Stimulated activated CD4-positive, alpha-beta T cell treated with anti-CD3 and anti-CD28 coated beads, TNF-alpha, amount 100 ng/mL, for 24 hours (primary cell): Measurements from ENCODE around the gene C1RL.
A peak's percentile ranks its signal among the peaks of the same experiment; 100 is the strongest.

Experiments used
- DNase-seq, 3 experiments: peaks; one replicate each; pipeline ENCODE4 v3.0.0-alpha.2; 2020; ENCODE audit warnings: low read depth in 3 of 3

Gene C1RL

GRCh38 chr12:7108796-7109571 is at the start of gene C1RL:
TSS of gene C1RL (minus strand) at chr12:7109214. CDS start at chr12:7109180, 34 bp downstream.
- DNase-seq: peak; percentile 65 to 84 (median 76)

GRCh38 chr12:7157391-7157790 is 48.4 kb upstream of the C1RL start:
- no peak for DNase-seq

DNA sequence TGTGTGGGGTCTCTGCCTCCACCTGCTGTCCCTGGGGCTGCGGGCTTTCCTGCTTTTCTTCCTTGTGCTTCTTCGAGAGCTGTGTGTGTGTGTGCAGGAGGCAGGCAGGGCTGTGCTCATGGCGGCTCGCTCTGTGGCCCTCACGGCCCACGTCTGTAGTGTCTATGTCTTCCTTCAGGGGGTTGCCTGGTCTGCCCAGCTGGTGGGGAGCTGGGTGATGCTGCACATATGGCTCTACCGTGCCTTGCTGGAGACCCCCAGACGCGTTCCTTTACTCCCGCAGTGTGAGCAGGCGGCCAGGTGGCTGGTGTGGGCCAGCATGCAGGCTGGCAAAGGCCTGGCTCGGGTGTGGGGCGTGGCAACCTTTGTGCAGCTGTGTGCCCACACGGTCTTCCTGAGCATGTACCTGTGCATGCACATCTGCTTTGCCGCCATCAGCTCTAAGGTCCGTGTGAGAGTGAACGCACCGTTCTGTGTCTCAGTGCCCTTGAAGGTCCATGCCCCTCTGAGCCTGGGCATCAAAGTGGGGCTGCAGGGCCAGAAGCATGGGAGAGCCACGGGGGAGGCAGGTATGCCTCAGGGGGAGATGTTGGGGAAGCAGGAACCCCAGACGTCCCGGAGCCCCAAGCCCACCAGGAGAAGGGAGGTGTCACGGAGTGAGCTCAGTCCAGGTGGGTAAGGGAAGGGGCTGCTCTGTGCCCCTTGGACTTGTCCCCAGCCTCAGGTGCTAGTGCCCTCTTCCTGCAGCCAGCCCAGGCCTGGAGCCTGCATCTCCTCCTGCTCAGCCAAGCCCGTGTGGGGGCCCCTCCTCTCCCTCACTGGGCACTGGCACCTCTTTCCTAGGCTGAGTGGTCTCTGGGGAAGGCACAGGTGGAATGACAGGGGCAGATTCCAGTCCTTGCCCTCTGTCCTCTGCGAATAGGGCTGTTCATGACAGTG is 47.5 kb upstream of the C1RL start:
- no peak for DNase-seq

GRCh38 chr12:7155471-7156034 is 46.5 kb upstream of the C1RL start:
- no peak for DNase-seq

- DNase-seq: no peak
Observed at GRCh38 chr12:7154901-7155470, 46.0 kb upstream of the C1RL start.

DNA sequence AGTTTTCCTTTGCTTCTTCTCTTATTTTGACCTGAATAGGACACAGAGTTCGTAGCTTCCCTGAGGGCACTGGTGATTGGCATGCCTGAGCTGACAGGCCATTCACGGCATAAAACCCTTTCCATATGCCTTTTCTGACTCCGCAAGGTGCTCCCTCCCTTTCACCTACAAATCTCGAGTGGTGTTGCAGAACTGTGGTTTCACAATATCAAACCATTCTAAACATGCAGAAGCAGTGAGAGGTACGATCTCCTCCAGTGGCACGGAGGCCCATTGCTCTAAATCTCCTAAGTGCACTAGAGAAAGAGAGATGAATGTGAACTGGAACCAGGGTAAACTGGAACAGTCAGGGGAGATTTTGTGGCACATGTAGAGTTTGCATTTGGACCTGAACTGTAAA is 45.0 kb upstream of the C1RL start:
- no peak for DNase-seq

DNA sequence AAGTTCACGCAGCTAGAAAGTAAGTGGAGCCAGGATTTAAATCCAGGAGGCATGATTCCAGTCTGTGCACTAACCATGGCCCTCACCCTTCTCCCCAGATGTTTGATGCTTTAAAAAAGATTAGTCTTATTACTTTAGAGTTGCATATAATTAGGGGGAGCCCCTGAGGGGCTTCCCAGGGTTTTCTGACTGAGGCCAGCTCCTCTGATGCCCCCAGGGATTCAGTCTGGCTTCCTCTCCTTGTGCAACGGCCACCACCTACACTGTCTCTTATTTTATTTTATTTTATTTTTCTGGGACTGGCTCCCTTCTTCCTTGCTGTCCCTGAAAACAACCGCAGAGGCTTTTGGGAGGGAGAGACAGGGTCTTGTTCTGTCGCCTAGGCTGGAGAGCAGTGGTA is 43.8 kb upstream of the C1RL start:
- no peak for DNase-seq

- no peak for DNase-seq
Observed at GRCh38 chr12:7151532-7151931, 42.5 kb upstream of the C1RL start.

DNA sequence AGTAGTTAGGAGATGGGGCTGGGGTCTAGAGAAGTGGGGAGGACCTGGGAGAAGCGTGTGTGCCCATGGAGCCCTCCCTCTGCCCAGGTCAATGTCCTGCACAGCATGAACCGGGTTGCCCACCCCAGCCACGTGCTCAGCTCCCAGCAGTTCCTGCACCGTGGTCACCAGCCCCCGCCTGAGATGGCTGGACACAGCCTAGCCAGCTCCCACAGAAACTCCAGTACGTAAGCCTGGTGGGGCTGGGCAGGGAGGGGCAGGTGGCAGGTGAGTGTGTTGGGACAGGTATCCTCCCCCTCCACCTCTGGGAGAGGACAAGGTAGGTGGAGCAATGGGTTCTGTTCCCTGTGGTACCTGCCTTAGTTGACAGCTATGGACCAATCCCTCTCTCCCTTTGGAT is 41.8 kb upstream of the C1RL start:
- no peak for DNase-seq

GRCh38 chr12:7150356-7150755 is 41.3 kb upstream of the C1RL start:
- DNase-seq: no peak

DNA sequence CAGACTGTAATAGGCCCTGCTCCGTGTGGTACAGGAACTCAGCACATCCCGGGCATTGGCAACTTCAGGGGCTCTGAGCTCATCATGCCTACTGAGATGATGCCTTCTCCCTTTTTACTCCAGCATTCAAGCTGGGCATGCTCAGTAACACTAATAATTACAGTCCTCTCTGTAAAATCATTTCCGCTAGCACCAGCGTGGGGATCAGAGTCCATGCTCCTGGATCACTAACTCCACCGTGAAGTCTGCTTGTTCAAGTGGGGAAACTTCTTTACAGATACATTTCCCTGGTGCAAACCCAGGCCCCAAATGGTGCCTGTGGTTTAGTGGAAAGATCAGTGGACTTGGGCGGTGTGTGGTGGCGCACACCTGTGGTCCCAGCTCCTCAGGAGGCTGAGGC is 37.9 kb upstream of the C1RL start:
- DNase-seq: no peak

DNA sequence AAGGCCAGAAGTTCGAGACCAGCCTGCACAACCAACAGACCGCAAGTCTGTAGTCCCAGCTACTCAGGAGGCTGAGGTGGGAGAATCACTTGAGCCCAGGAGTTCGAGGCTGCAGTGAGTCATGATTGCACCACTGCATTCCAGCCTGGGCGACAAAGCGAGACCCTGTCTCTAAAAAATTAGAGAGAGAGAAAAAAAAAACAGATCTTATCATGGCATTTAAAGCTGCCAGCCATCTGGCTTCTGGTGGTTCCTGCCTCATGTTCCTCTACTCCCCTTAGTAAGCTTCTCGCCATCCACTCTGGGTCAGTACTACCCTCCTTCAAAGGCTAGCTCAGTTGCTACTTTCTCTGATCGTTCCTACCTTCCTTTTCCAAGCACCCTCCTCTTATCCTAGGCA is 37.2 kb upstream of the C1RL start:
- no peak for DNase-seq

DNA sequence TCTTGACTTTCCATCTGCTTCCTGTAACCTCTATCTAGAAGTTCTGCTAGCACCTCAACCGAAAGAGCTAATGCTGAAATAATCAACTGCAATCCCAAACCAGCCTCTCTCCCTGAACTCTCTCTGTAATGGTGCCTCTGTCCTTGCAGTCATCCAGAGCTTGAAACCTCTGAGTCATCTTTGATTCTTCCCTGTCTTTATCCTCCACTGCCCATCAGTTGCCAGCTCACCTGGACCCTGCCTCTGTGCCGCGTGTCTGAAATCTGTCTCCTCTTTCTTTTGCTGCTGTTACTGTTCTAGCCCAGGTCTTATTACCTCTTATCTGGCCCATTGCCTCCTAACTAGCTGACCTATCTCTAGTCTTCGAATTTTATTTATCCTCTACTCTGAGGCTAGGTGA is 36.7 kb upstream of the C1RL start:
- DNase-seq: no peak

DNA sequence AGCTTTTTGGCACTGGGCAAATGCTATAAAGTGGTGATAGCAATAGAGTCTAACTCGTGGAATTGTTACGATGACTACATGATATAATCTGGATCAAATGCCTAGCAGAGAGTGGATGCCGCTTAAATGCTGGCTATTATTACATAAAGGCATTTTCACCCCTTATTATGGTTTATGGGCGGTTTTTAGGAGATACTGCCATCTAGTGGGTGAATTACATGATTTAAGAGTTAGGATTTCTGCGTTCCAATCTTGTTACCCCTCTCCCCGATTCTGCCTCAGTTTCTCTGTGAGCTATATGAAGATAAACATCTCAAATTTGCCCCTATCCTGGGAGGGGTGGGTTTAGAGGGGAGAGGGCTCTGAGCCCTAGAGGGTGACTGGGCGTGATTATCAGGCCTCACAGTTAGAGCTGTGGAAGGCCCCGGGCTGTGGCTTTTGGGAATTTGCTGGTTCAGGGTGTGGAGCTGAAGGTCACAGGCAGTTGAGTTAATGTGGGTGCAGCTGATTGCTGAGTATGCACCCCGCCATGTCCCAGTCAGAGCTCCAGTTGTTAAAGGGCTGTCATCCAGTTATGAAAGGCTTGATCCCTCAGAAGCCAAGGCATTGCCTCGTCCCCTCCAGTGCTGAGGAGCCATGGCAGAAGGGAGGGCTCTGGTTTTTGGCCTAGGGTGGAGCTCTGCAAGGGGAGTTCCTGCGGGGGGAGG is 35.6 kb upstream of the C1RL start:
- no peak for DNase-seq

GRCh38 chr12:7143564-7143963 is 34.5 kb upstream of the C1RL start:
- no peak for DNase-seq

DNA sequence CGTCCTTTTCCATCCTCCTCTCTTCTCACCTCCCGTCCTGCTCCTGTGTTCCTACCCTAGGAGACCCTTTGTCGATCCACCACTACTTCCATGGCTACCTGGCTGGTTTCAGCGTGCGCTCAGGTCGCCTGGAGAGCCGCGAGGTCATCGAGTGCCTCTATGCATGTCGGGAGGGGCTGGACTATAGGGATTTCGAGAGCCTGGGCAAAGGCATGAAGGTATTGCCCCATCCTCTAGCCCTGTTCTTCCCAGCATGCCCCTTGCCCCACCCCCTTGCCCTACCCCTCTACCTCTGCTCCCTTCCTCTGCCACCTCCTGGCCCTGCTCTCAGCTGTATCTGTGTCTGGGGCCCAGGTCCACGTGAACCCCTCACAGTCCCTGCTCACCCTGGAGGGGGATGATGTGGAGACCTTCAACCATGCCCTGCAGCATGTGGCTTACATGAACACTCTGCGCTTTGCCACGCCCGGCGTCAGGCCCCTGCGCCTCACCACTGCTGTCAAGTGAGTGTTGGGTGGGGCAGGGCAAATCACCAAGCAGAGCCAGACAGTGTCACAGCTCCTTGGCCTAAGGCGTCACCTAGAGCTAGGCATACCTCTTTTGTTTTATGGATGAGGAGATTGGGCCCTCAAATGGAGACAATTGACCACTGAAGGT is 33.9 kb upstream of the C1RL start:
- DNase-seq: no peak

DNA sequence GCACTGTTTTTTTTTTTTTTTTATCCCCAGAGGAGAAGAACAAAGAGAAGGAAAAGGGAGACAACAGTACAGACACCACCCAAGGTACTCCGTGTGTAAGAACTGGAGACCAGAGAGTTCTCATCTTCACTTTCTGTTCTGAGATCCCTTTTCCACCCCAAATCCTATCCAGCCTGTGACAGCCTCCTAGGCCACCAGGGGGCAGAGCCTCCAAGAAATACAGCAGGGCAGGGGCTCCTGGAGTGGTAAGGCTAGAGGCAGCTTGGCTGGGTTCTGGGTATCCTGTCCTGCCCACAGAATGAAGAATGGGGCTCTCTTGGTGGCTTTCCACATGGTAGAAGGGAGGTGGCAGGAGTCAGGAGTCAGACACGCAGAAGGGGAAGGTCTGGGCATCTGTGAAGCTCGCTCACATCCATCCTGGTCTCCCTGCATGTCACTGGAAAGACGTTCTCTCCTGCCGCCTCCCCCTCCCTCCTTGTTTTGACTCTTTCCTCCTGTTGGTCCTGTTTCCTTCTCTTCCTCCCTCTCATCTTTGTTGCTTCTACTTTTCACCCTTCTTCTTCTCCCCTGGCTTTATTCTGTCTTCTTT is 33.1 kb upstream of the C1RL start:
- peak; percentile 24 to 53 (median 35) for DNase-seq

- no peak for DNase-seq
Observed at GRCh38 chr12:7141351-7142005, 32.5 kb upstream of the C1RL start.

DNA sequence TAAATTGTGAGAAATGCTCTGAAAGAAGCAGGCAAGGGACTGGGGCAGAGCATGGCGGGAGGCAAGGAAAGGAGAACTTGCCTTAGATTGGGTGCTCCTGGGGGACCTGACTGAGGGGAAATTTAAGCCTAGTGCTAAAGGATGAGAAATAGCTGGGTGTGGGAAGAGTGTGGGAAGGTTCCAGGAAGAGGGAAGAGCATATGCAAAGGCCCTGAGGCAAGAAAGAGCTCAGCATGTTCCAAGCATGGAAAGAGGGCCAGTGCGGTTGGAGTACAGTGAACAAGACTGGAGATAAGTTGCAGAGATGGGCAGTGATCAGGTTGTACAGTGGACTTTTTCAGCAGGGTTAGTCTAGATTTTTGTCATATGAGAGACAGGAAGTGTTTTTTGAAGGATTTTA is 30.2 kb upstream of the C1RL start:
- no peak for DNase-seq

DNA sequence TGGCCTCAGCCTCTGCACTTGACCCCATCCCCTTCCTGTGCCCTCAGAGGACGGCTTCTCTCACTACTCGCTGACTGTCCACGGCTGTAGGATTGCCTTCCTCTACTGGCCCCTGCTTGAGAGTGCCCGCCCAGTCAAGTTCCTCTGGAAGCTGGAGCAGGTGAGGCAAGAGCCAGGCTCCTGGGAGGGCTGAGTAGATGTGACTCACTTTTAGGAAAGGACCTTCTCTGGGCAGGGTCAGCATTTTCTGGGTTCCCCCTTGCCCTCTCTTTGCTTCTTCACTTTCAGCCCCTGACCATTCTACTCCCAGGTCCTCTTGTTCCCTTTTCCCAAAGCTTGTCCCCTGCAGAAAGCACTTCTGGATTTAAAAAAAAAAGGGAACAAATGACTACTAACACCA is 28.9 kb upstream of the C1RL start:
- no peak for DNase-seq
